ENCODE results near the gene HSD11B2.

DNA sequence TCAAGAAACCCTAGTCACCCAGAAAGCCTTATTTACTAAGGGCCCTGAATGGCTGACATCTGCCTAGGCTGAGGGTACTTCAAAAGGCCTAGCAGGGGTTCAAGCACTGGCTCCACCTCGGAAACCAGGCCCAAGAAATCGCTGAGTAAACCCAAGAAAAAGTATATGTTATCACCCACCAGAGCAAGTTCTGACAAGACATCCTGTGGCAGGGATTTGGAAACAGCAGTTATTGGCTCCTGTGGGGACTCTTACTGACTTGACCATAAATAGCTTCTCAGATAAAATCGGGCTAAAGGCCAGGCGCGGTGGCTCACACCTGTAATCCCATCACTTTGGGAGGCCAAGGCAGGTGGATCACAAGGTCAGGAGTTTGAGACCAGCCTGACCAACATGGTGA lies 37.8 kb downstream of the HSD11B2 start:
- TF ChIP-seq, protein P1, sequence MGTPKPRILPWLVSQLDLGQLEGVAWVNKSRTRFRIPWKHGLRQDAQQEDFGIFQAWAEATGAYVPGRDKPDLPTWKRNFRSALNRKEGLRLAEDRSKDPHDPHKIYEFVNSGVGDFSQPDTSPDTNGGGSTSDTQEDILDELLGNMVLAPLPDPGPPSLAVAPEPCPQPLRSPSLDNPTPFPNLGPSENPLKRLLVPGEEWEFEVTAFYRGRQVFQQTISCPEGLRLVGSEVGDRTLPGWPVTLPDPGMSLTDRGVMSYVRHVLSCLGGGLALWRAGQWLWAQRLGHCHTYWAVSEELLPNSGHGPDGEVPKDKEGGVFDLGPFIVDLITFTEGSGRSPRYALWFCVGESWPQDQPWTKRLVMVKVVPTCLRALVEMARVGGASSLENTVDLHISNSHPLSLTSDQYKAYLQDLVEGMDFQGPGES (IDR thresholded peaks at IDR 0.05) = no peak
- TF ChIP-seq POLR2AphosphoS2 (IDR thresholded peaks at IDR 0.05; ENCODE audit: low read depth, low read length) (no peak), CREB1 (IDR thresholded peaks at IDR 0.05; ENCODE audit: low read depth) (no peak), RB1 (IDR thresholded peaks at IDR 0.05; ENCODE audit: borderline replicate concordance) (no peak), SIN3A (IDR thresholded peaks at IDR 0.05; ENCODE audit: low read depth, low read length) (no peak), SMARCA5 (IDR thresholded peaks at IDR 0.05) (no peak)
- TF ChIP-seq, protein P2, sequence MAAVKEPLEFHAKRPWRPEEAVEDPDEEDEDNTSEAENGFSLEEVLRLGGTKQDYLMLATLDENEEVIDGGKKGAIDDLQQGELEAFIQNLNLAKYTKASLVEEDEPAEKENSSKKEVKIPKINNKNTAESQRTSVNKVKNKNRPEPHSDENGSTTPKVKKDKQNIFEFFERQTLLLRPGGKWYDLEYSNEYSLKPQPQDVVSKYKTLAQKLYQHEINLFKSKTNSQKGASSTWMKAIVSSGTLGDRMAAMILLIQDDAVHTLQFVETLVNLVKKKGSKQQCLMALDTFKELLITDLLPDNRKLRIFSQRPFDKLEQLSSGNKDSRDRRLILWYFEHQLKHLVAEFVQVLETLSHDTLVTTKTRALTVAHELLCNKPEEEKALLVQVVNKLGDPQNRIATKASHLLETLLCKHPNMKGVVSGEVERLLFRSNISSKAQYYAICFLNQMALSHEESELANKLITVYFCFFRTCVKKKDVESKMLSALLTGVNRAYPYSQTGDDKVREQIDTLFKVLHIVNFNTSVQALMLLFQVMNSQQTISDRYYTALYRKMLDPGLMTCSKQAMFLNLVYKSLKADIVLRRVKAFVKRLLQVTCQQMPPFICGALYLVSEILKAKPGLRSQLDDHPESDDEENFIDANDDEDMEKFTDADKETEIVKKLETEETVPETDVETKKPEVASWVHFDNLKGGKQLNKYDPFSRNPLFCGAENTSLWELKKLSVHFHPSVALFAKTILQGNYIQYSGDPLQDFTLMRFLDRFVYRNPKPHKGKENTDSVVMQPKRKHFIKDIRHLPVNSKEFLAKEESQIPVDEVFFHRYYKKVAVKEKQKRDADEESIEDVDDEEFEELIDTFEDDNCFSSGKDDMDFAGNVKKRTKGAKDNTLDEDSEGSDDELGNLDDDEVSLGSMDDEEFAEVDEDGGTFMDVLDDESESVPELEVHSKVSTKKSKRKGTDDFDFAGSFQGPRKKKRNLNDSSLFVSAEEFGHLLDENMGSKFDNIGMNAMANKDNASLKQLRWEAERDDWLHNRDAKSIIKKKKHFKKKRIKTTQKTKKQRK (IDR thresholded peaks at IDR 0.05; ENCODE audit: low read depth, low read length) = no peak
